CD14-positive monocyte (primary cell): Measurements from ENCODE around the gene BTBD8. TPM values are rescaled to one million over a fixed set of nuclear protein-coding genes. Genes with fewer than 3 reads are reported as not detected.

Experiments used
- DNase-seq, 3 donors: peaks; one replicate each; pipeline ENCODE4 v3.0.0-alpha.2; 2011 to 2022
- H2AFZ ChIP-seq: 2 replicates; pipeline ENCODE4 v1.6.0; 2012; ENCODE audit warnings: mild to moderate bottlenecking, low read depth, low read length, inconsistent platforms; ENCODE audit not compliant: insufficient read depth, poor library complexity, severe bottlenecking
- H3K27ac ChIP-seq, 2 donors: 1 replicate in 1 of 2; 2 replicates in 1 of 2; pipeline ENCODE4 v1.5.1; 2012 to 2013; ENCODE audit warnings: low read length in 2 of 2, control low read depth in 1 of 2, inconsistent platforms in 1 of 2, low read depth in 1 of 2, mild to moderate bottlenecking in 1 of 2
- H3K27me3 ChIP-seq, 2 donors: one replicate each; pipeline versions ENCODE4 v1.6.0 to v1.6.1; 2011 to 2013; ENCODE audit warnings: low read length in 2 of 2; ENCODE audit not compliant: control insufficient read depth in 2 of 2, insufficient read depth in 2 of 2
- H3K36me3 ChIP-seq, 2 donors: replicated peaks in 1 of 2; 1 replicate in 1 of 2; 2 replicates in 1 of 2; pipeline versions ENCODE4 v1.5.1 to v1.6.1; 2012 to 2013; ENCODE audit warnings: low read length in 2 of 2, control low read depth in 1 of 2, inconsistent platforms in 1 of 2, mild to moderate bottlenecking in 1 of 2; ENCODE audit not compliant: insufficient read depth in 2 of 2, control insufficient read depth in 1 of 2
- H3K4me1 ChIP-seq, 2 donors: 1 replicate in 1 of 2; 2 replicates in 1 of 2; pipeline versions ENCODE4 v1.5.1 to v1.6.1; 2012 to 2013; ENCODE audit warnings: low read length in 2 of 2, control low read depth in 1 of 2, inconsistent platforms in 1 of 2, mild to moderate bottlenecking in 1 of 2, moderate library complexity in 1 of 2; ENCODE audit not compliant: insufficient read depth in 2 of 2, control insufficient read depth in 1 of 2
- H3K4me2 ChIP-seq: replicated peaks from 2 replicates; pipeline ENCODE3; 2012; ENCODE audit warnings: low read length, moderate library complexity, mild to moderate bottlenecking; ENCODE audit not compliant: poor library complexity, severe bottlenecking; ENCODE audit errors: extremely low read depth
- H3K4me3 ChIP-seq, 3 experiments: fragments of 200-600 bp in 1 of 3; sonication (generic) in 1 of 3; replicated peaks in 1 of 3; 1 replicate in 2 of 3; 2 replicates in 1 of 3; pipeline ENCODE4 v1.5.1; 2011 to 2013; ENCODE audit warnings: low read length in 3 of 3, mild to moderate bottlenecking in 3 of 3, control low read depth in 2 of 3, low read depth in 2 of 3, inconsistent platforms in 1 of 3, moderate library complexity in 1 of 3
- H3K79me2 ChIP-seq: 2 replicates; pipeline ENCODE4 v1.6.0; 2012; ENCODE audit warnings: mild to moderate bottlenecking, control low read depth, inconsistent platforms, low read length, moderate library complexity; ENCODE audit not compliant: insufficient read depth
- H3K9ac ChIP-seq: 2 replicates; pipeline ENCODE4 v1.6.0; 2017; ENCODE audit warnings: low read length, mild to moderate bottlenecking; ENCODE audit not compliant: insufficient read depth, poor library complexity, severe bottlenecking
- H3K9me3 ChIP-seq, 2 donors: replicated peaks in 1 of 2; 1 replicate in 1 of 2; 2 replicates in 1 of 2; pipeline versions ENCODE4 v1.5.1 to v1.6.1; 2012 to 2013; ENCODE audit warnings: low read length in 2 of 2, control low read depth in 1 of 2; ENCODE audit not compliant: control insufficient read depth in 1 of 2, insufficient read depth in 1 of 2
- H4K20me1 ChIP-seq: 2 replicates; pipeline ENCODE4 v1.6.0; 2012; ENCODE audit warnings: mild to moderate bottlenecking, low read length, control low read depth, moderate library complexity; ENCODE audit not compliant: insufficient read depth
- H3K27ac Mint-ChIP-seq, 7 donors: one replicate each; pipeline ENCODE4 v1.8.0; 2020; ENCODE audit warnings: mild to moderate bottlenecking in 7 of 7, mixed read lengths in 7 of 7, moderate library complexity in 6 of 7, inconsistent platforms in 2 of 7
- H3K27me3 Mint-ChIP-seq, 3 donors: one replicate each; pipeline ENCODE4 v1.8.0; 2021 to 2022; ENCODE audit warnings: low read depth in 3 of 3, mild to moderate bottlenecking in 3 of 3, mixed read lengths in 3 of 3, moderate library complexity in 3 of 3, inconsistent platforms in 1 of 3
- H3K36me3 Mint-ChIP-seq, 2 donors: one replicate each; pipeline ENCODE4 v1.8.0; 2020; ENCODE audit warnings: mixed read lengths in 2 of 2, inconsistent platforms in 1 of 2, mild to moderate bottlenecking in 1 of 2
- H3K4me1 Mint-ChIP-seq: one replicate; pipeline ENCODE4 v1.8.0; 2020; ENCODE audit warnings: mild to moderate bottlenecking, mixed read lengths
- H3K4me3 Mint-ChIP-seq, 2 donors: one replicate each; pipeline ENCODE4 v1.8.0; 2020; ENCODE audit warnings: mild to moderate bottlenecking in 2 of 2, mixed read lengths in 2 of 2, moderate library complexity in 1 of 2
- H3K9me3 Mint-ChIP-seq, 7 donors: one replicate each; pipeline ENCODE4 v1.8.0; 2020 to 2022; ENCODE audit warnings: mixed read lengths in 7 of 7, mild to moderate bottlenecking in 6 of 7, moderate library complexity in 6 of 7, inconsistent platforms in 2 of 7
- WGBS: methylation state at CpG from one replicate; pipeline ENCODE4 v1.1.5; 2013; ENCODE audit warnings: missing lambda C conversion rate; ENCODE audit not compliant: insufficient coverage; 5-methylcytosine and 5-hydroxymethylcytosine counted together
- intact Hi-C, 2 donors: fragments of 100-400 bp; cut with micrococcal nuclease; formaldehyde crosslinking; loops; one replicate each; pipeline versions ENCODE4 v1.15.0 to v1.15.1; 2023
- polyA plus RNA-seq, 3 donors: library from polyadenylated mRNA; depleted of rRNA in 1 of 3; unstranded in 2 of 3; stranded (reverse) in 1 of 3; fragments of 300-500 nt in 2 of 3; fragments of >200 nt in 1 of 3; fragmentation: Illumina TruSeq in 2 of 3; gene quantifications; 1 replicate in 2 of 3; 2 replicates in 1 of 3; pipeline ENCODE4 v1.2.3, GENCODE V29; 2012 to 2021
- TF ChIP-seq, protein P1 (sequence below): fragments of 200-600 bp; IDR thresholded peaks from one replicate; pipeline ENCODE4 v1.8.0; 2022; ENCODE audit warnings: antibody characterized with exemption, mild to moderate bottlenecking

Gene BTBD8
- polyA plus RNA-seq, 3 donors = 0.44 to 1.1 (median 0.88) TPM

DNA sequence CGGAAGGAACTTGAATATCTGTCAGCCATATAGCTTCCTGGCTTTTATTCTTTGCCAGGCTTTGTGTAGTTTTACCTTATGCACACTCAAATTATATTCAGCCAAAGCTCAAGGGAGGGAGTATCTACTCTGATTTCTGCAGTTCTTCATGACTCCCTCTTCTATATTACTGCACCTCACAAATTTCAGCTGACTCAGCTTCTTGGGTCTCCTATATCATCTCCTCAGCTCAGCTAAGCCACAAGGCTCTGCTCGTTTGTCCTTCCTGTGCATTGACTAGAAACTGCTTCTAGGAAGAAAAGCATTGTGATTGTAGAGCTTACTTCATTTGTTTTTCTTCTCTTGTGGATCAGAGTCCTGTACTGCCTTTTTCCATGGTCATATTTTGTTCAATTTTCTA, 37.4 kb downstream of the BTBD8 start:
- no peaks in the 10 kb centered on the region for H3K27me3 ChIP-seq
- H3K4me3 ChIP-seq = no peak overlapping the region
- H4K20me1 ChIP-seq = no peaks in the 10 kb centered on the region
- H3K27ac ChIP-seq = no peak overlapping the region
- H3K27ac Mint-ChIP-seq = no peak overlapping the region
- H3K9me3 ChIP-seq = no peaks in the 10 kb centered on the region
- no peaks in the 10 kb centered on the region for H3K79me2 ChIP-seq
- no peak overlapping the region for H3K4me3 Mint-ChIP-seq
- intact Hi-C loops = no loop called here
- H3K36me3 ChIP-seq = no peaks in the 10 kb centered on the region
- H3K4me1 Mint-ChIP-seq = no peaks in the 10 kb centered on the region
- no peaks in the 10 kb centered on the region for H3K27me3 Mint-ChIP-seq
- H2AFZ ChIP-seq = no peak overlapping the region
- no peaks in the 10 kb centered on the region for H3K9me3 Mint-ChIP-seq
- H3K4me1 ChIP-seq = no peaks in the 10 kb centered on the region
- 29% methylated on average over 1 of the region's 2 CpGs for WGBS
- TF ChIP-seq, protein P1, sequence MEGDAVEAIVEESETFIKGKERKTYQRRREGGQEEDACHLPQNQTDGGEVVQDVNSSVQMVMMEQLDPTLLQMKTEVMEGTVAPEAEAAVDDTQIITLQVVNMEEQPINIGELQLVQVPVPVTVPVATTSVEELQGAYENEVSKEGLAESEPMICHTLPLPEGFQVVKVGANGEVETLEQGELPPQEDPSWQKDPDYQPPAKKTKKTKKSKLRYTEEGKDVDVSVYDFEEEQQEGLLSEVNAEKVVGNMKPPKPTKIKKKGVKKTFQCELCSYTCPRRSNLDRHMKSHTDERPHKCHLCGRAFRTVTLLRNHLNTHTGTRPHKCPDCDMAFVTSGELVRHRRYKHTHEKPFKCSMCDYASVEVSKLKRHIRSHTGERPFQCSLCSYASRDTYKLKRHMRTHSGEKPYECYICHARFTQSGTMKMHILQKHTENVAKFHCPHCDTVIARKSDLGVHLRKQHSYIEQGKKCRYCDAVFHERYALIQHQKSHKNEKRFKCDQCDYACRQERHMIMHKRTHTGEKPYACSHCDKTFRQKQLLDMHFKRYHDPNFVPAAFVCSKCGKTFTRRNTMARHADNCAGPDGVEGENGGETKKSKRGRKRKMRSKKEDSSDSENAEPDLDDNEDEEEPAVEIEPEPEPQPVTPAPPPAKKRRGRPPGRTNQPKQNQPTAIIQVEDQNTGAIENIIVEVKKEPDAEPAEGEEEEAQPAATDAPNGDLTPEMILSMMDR = no peak
- no peak overlapping the region for H3K9ac ChIP-seq
- H3K36me3 Mint-ChIP-seq = no peaks in the 10 kb centered on the region
- no peak for DNase-seq
- H3K4me2 ChIP-seq = no peak overlapping the region

DNA sequence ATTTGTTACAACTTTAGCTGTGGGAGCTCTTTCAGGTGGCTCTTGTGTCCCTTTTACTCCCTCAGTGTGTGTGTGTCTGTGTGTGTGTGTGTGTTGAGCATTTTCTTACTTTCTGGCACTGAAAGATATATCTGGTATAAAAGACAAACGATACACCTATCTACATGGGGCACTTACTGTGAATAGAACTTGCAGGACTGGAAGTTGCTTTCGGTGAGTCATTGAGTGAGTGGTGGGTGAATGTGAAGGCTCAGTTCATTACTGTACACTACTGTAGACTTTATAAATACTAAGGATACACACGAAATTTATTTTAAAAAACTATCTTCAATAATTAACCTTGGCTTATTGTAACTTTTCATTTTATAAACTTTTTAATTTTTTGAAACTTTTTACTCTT, 38.7 kb downstream of the BTBD8 start:
- no peak overlapping the region for H3K9ac ChIP-seq
- intact Hi-C loops = no loop called here
- H2AFZ ChIP-seq = no peak overlapping the region
- TF ChIP-seq, protein P1 = no peak
- Mint-ChIP-seq H3K4me3 (no peak overlapping the region), H3K36me3 (no peaks in the 10 kb centered on the region), H3K4me1 (no peaks in the 10 kb centered on the region), H3K27ac (no peak overlapping the region), H3K9me3 (no peaks in the 10 kb centered on the region), H3K27me3 (no peaks in the 10 kb centered on the region)
- no peak for DNase-seq
- no peaks in the 10 kb centered on the region for H3K36me3 ChIP-seq
- no peaks in the 10 kb centered on the region for H3K27me3 ChIP-seq
- H4K20me1 ChIP-seq = no peaks in the 10 kb centered on the region
- H3K4me3 ChIP-seq = no peak overlapping the region
- H3K9me3 ChIP-seq = no peaks in the 10 kb centered on the region
- no CpG with 5 or more reads among the region's 3 CpGs for WGBS
- H3K4me2 ChIP-seq = no peak overlapping the region
- no peak overlapping the region for H3K27ac ChIP-seq
- no peaks in the 10 kb centered on the region for H3K79me2 ChIP-seq
- H3K4me1 ChIP-seq = no peaks in the 10 kb centered on the region
